ENCODE data around the gene AMHR2.
"Not testable (repeated sequence)": the region's sequence is repeated elsewhere in the genome, so short reads cannot be mapped to it uniquely, and the experiment has no call there.

DNA sequence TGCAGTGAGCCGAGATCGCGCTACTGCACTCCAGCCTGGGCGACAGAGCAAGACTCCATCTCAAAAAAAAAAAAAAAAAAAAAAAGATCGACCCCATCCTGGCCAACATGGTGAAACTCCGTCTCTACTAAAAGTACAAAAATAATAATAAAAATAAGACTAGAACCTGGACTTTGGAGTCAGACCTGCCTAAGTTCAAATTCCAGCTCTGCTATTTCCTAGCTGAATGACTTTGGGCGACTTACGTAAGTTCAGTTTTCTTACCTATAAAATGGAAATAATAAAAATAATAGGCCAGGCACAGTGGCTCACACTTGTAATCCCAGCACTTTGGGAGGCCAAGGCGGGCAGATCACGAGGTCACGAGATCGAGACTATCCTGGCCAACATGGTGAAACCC is 1.4 kb upstream of the AMHR2 start:
- not testable (repeated sequence) for TF ChIP-seq EZH2 (IDR thresholded peaks at IDR 0.05; ENCODE audit: low read length, unreplicated experiment)
- TF ChIP-seq, protein P1, sequence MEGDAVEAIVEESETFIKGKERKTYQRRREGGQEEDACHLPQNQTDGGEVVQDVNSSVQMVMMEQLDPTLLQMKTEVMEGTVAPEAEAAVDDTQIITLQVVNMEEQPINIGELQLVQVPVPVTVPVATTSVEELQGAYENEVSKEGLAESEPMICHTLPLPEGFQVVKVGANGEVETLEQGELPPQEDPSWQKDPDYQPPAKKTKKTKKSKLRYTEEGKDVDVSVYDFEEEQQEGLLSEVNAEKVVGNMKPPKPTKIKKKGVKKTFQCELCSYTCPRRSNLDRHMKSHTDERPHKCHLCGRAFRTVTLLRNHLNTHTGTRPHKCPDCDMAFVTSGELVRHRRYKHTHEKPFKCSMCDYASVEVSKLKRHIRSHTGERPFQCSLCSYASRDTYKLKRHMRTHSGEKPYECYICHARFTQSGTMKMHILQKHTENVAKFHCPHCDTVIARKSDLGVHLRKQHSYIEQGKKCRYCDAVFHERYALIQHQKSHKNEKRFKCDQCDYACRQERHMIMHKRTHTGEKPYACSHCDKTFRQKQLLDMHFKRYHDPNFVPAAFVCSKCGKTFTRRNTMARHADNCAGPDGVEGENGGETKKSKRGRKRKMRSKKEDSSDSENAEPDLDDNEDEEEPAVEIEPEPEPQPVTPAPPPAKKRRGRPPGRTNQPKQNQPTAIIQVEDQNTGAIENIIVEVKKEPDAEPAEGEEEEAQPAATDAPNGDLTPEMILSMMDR (conservative IDR thresholded peaks at IDR 0.05; ENCODE audit: low read depth, low read length) = not testable (repeated sequence)

All from PC-3 (cell line).